ENCODE measurements around the gene ENTPD7. TPM values are rescaled to one million over a fixed set of nuclear protein-coding genes. Genes with fewer than 3 reads are reported as not detected.

ENTPD7 gene
- total RNA-seq = 1 to 10 TPM; 5.8 to 5.9 TPM

DNA sequence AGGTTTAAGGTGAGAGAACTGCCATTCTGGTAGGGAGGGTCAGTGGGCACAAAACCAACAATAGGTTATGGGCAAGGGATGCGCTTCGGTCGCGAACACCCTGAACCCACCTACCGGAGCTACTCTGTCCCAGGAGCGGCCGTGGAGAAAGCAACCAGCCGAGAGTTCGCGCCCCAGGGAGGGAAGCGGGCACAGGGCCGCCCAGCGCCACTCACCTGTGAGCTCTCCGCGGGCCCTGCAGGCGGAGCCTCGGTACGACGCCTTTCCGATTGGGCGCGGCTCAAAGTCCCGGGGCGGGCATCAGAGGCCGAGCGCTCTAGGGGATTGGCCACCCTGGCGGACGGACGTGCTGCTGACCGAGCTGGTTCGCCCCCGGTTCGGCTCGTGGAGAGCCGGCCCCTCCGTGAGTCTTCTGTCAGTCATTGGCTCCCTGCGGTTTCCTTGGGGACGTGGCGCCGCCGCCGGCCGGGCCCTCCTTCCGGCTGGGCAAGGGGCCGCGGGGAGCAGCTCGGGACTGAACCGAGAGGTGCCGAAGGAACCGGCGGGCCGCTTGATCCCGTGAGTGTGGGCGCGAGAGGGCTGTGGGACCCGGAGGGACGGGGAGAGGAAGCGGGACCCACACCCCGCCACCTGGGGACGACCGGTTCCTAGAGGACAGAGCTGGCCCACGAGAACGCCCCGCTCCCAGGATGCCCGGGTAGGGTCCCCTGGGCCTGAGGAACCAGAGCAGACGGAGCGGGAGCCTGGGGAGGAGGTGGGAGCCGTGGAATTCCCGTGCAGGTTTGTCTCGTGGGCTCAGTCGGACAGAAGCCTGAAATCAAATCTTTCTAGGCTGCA lies at the start of gene ENTPD7:
TSS of gene ENTPD7 (plus strand) at position 479 of the 837 bp plus-strand sequence. CDS start 448 bp downstream, outside the sequence.
- ChIA-PET CTCF (interaction anchor here (1.0 to 1.6 kb wide), 3 partner anchors 11 to 43 kb away, joined by 3 read pairs; no protein-coding TSS in a partner anchor), POLR2A (interaction anchor here (0.8 to 1.0 kb wide), 2 partner anchors 39 to 73 kb away, joined by 3 read pairs; partner anchors contain the start of gene SLC25A28)
- H3K4me1 Mint-ChIP-seq = peaks cover 22% of the 10 kb centered on the region
- H3K27ac Mint-ChIP-seq = peak within 1 kb of the TSS; percentile 85
- H3K27me3 Mint-ChIP-seq = peaks cover 24% of the 10 kb centered on the region
- peak; percentile 92 for DNase-seq
- H3K36me3 Mint-ChIP-seq (ENCODE audit: low read depth) = peaks cover 2% of the 10 kb centered on the region
- no peaks in the 10 kb centered on the region for H3K9me3 Mint-ChIP-seq
- peak within 1 kb of the TSS; percentile 78 for H3K4me3 Mint-ChIP-seq

DNA sequence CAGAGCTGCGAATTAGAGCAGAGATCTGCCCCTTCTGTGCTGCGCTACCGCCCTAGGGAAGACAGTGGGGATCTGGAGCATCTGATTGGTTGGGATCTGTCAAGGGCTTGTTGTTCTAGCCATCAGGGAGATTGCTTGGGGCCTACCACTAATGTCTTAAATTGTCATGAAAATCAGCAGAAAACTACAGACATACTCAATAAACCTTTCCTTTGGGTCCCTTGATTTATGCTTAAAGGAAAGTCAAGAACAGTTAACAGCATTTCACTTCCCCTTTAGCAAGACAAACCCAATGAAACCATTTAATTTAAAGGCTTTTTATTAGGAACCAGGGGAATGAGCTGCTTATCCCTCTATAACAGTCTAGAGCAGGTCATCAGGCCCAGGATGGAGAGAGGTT lies 49.1 kb upstream of the ENTPD7 start:
- Mint-ChIP-seq H3K36me3 (ENCODE audit: low read depth) (peaks cover 28% of the 10 kb centered on the region), H3K4me1 (peaks cover 19% of the 10 kb centered on the region), H3K27me3 (no peaks in the 10 kb centered on the region), H3K4me3 (no peak overlapping the region), H3K9me3 (no peaks in the 10 kb centered on the region), H3K27ac (no peak overlapping the region)
- POLR2A ChIA-PET = no interaction called here
- no peak for DNase-seq
- CTCF ChIA-PET = interaction anchor here (1.7 kb wide), 1 partner anchor 8 kb away, joined by 5 read pairs; no protein-coding TSS in a partner anchor

DNA sequence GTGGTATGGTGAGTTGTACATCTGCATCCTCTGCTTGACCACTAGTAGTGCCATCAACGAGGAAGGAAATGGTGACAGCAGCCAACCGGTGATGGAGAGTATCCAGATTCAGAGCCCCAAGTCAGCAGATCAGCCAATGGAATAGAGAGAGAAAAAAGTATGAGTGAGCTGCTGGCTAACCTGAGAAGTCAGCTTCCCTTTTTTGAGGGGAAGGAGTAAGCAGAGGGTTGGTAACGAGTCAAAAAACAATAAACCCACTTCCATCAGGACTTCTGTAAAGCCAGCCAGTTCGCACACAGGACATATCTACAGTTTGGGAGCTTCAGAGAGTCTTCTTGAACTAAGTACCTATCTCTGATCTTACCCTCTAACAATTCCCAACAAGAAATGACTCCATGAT lies 48.0 kb upstream of the ENTPD7 start:
- no peak overlapping the region for H3K4me3 Mint-ChIP-seq
- H3K4me1 Mint-ChIP-seq = peaks cover 28% of the 10 kb centered on the region
- H3K27me3 Mint-ChIP-seq = no peaks in the 10 kb centered on the region
- peaks cover 38% of the 10 kb centered on the region for H3K36me3 Mint-ChIP-seq (ENCODE audit: low read depth)
- H3K9me3 Mint-ChIP-seq = no peaks in the 10 kb centered on the region
- POLR2A ChIA-PET = no interaction called here
- no peak overlapping the region for H3K27ac Mint-ChIP-seq
- CTCF ChIA-PET = interaction anchor here (0.8 to 2.0 kb wide), 3 partner anchors 9 to 15 kb away, joined by 3 to 6 read pairs (median 4); partner anchors contain the start of gene SLC25A28
- DNase-seq = no peak

DNA sequence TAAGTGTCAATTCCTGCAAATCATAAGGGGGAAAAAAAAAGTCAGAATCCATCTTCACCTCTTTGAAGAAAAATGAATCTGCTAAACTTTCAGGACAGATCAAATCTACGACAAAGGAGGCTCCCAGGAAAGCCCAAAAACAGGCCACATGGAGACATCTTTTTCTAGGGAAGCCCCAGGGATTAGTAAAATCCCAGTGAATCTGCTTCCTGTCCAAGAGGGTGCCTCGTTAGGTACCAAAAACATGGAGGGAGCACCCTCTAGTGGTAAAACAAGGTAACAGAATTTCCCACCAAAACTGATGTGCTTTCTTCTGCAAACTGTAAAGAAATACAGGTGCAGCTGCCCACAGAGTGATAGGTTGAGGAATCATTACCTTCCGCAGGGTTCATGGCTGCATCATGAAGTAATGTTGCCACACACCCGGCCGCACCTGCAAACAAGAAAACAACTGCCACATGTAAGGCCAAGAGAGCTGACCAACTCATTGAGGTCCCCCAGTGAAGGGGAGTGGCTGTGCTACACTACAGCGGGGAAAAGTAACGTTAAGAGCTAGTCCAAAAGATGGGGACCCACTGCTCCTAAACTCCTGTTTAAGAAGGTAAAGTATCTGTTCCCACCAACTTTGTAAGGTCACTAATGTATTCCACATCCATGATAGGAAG lies 47.0 kb upstream of the ENTPD7 start:
- ChIA-PET POLR2A (no interaction called here), CTCF (interaction anchor here (0.8 to 2.0 kb wide), 3 partner anchors 8 to 16 kb away, joined by 3 to 6 read pairs (median 4); partner anchors contain the start of gene SLC25A28)
- Mint-ChIP-seq H3K36me3 (ENCODE audit: low read depth) (peaks cover 38% of the 10 kb centered on the region), H3K9me3 (no peaks in the 10 kb centered on the region), H3K4me1 (peaks cover 37% of the 10 kb centered on the region), H3K4me3 (no peak overlapping the region), H3K27me3 (no peaks in the 10 kb centered on the region), H3K27ac (no peak overlapping the region)
- DNase-seq = peak; percentile 59

- no peaks in the 10 kb centered on the region for H3K27me3 Mint-ChIP-seq
- H3K4me3 Mint-ChIP-seq = no peak overlapping the region
- peaks cover 56% of the 10 kb centered on the region for H3K4me1 Mint-ChIP-seq
- CTCF ChIA-PET = interaction anchor here (0.6 to 1.7 kb wide), 5 partner anchors 9 to 185 kb away, joined by 3 to 5 read pairs (median 4); partner anchors contain the start of gene GOT1
- POLR2A ChIA-PET = interaction anchor here (0.6 kb wide), 1 partner anchor 115 kb away, joined by 4 read pairs; no protein-coding TSS in a partner anchor
- no peaks in the 10 kb centered on the region for H3K9me3 Mint-ChIP-seq
- peak overlapping the region; percentile 47 for H3K27ac Mint-ChIP-seq
- DNase-seq = no peak
- H3K36me3 Mint-ChIP-seq (ENCODE audit: low read depth) = peaks cover 36% of the 10 kb centered on the region
These were observed 43.9 kb upstream of the ENTPD7 start for GRCh38 chr10:99615426-99615825.

DNA sequence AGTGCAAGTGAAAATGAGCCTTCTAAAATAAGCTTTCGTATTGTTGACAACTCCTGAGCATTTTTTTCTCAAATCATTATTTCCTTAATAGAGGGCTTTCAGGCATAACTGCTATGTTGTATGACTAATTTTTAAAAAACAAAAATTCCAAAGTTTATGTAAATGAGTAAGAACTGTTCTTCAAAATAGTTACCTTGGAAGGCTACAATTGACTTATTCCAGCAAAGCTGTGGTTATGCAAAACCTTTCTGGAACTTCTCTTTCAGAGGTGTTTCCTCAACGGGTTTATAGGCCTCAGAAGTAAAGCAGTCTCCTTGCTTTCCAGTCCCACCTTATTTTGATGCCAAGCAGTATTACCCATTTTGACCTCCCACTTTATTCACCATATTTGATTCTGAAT lies 41.6 kb upstream of the ENTPD7 start:
- ChIA-PET CTCF (no interaction called here), POLR2A (no interaction called here)
- Mint-ChIP-seq H3K36me3 (ENCODE audit: low read depth) (peaks cover 21% of the 10 kb centered on the region), H3K9me3 (no peaks in the 10 kb centered on the region), H3K27ac (no peak overlapping the region), H3K4me1 (peaks cover 57% of the 10 kb centered on the region), H3K27me3 (no peaks in the 10 kb centered on the region), H3K4me3 (peak overlapping the region; percentile 77)
- DNase-seq = no peak

DNA sequence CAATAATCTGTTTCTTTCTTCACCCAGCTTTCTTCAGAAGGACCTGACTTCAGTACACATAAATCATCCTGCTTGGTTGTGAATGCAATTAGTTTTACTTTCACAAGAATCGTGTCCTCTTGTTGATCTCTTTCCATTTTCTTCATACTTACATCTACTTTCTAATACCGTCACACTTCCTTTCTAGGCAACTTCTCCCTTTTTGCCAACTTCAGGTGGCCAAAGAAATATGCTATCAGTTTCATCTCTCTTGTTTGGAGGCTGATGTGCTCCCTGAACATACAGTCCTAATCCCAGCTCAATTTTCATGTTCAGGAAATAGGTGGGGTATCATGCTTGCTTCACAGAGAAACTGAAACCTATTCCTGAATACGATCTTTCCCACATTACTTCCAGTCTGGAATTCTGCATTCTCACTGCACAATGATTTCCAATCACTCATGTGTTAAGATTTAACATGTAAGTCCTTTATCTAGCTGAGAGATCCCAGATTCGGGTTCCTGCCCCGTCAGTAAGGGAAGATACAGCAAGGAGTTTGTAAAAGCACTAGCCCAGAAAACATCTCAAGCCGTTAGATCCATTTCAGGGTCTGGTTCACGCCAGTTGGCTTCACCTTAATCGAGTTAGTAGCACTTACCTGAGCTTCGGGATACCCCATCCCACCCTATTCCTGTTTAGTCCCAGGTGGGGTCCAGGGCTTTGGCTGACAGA lies 40.1 kb upstream of the ENTPD7 start:
- Mint-ChIP-seq H3K36me3 (ENCODE audit: low read depth) (peaks cover 21% of the 10 kb centered on the region), H3K9me3 (no peaks in the 10 kb centered on the region), H3K27ac (peak overlapping the region; percentile 92), H3K27me3 (no peaks in the 10 kb centered on the region), H3K4me3 (peak overlapping the region; percentile 77), H3K4me1 (peaks cover 52% of the 10 kb centered on the region)
- DNase-seq = peak; percentile 11
- CTCF ChIA-PET = interaction anchor here (1.0 to 1.2 kb wide), 2 partner anchors 9 to 16 kb away, joined by 3 to 5 read pairs; no protein-coding TSS in a partner anchor
- POLR2A ChIA-PET = interaction anchor here (0.5 kb wide), 1 partner anchor 916 kb away, joined by 3 read pairs; the partner anchor contains the start of gene HIF1AN

- H3K4me3 Mint-ChIP-seq = peak within 1 kb of the TSS; percentile 84
- peak within 1 kb of the TSS; percentile 96 for H3K27ac Mint-ChIP-seq
- no peaks in the 10 kb centered on the region for H3K27me3 Mint-ChIP-seq
- CTCF ChIA-PET = interaction anchor here (1.0 to 1.1 kb wide), 2 partner anchors 8 to 17 kb away, joined by 3 read pairs; no protein-coding TSS in a partner anchor
- POLR2A ChIA-PET = interaction anchor here (1.0 kb wide), 1 partner anchor 39 kb away, joined by 3 read pairs; the partner anchor contains the start of gene ENTPD7
- no peaks in the 10 kb centered on the region for H3K9me3 Mint-ChIP-seq
- DNase-seq = peak; percentile 41
- H3K4me1 Mint-ChIP-seq = peaks cover 52% of the 10 kb centered on the region
- H3K36me3 Mint-ChIP-seq (ENCODE audit: low read depth) = peaks cover 21% of the 10 kb centered on the region
These were observed 39.2 kb upstream of the ENTPD7 start, which contains the start of gene SLC25A28 for GRCh38 chr10:99619851-99620710. Gene SLC25A28, minus strand, starts transcription at chr10:99620439. Its CDS starts 104 bp downstream, at chr10:99620335.

DNA sequence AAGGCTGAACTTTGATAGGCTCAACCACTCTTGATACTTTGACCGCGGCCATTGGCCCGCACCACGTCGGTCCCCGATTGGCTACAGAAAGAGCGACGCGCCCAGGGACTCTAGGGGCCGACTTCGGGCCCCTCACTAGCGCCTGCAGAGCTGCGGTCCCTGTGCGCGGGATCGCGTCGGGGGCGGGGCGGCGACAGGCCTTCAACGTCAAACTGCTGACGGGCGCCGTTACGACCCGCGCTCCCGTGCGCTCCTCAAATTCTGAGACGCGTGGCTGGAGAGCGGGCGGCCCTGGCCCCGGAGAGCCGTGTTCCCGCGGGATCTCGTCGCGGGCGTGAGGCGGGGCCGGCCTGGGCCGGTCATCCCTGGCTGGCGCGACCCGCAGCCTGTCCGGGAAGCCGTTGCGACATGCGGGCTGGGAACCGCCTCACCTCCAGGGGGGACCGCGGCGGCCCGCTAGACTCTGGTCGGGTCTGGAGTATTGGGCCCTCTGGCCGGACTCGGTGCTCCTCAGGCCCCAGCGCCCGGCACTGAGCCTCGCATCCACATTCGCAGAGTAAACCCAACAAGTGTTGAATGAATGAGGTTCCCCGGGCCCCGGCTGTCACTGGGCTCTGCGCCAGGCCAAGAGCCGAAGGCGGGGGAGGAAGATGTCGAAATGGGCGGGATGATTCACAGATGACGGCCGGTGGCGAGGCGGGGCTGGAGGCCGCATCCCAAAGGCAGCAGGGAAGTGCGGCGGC lies 38.4 kb upstream of the ENTPD7 start:
- DNase-seq = peak; percentile 96

DNA sequence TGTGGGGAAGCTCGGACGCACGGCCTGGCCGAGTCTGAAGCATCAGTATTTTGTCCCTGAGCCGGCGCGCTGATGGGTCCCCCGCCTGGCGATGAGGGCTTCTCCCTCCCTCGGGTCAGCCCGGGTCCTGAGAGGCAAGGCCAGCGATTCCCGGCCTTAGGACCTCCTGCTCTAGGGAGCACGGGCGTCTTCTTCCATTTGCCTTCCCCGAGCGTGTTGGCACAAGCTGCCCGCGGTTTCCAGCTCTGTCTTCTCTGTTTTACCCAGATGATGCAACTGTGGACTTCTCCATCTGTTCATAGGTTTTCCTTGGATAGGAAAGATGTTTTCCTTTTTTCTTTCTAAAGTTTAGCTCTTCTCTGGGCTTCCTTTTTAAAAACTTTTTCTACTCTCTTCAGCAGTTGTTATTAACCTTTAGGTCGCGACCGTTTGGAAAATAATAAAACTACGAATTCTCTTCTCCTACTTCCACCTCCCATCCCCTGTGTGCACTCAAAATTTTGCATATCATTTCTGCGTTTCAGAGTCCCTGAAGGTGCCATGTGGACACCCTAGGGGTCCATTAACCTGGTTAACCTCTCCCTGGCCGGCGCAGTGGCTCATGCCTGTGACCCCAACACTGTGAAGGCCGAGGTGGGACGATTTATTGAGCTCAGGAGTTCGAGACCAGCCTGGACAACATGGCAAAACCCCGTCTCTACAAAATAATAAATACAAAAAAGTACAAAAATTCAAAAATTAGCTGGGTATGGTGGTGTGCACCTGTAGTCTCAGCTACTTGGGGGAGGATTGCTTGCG lies 37.7 kb upstream of the ENTPD7 start:
- Mint-ChIP-seq H3K36me3 (ENCODE audit: low read depth) (peaks cover 11% of the 10 kb centered on the region), H3K4me3 (peak overlapping the region; percentile 84), H3K4me1 (peaks cover 40% of the 10 kb centered on the region), H3K27me3 (peaks cover 2% of the 10 kb centered on the region), H3K9me3 (no peaks in the 10 kb centered on the region), H3K27ac (peak overlapping the region; percentile 96)
- ChIA-PET POLR2A (interaction anchor here (0.5 kb wide), 1 partner anchor 217 kb away, joined by 4 read pairs; no protein-coding TSS in a partner anchor), CTCF (interaction anchor here (1.0 to 1.1 kb wide), 2 partner anchors 10 to 11 kb away, joined by 3 read pairs; no protein-coding TSS in a partner anchor)
- DNase-seq = no peak

More for the DNA sequence above, 38.4 kb upstream of the ENTPD7 start:
- Mint-ChIP-seq H3K36me3 (ENCODE audit: low read depth) (peaks cover 14% of the 10 kb centered on the region), H3K4me1 (peaks cover 46% of the 10 kb centered on the region), H3K27ac (peak overlapping the region; percentile 96), H3K9me3 (no peaks in the 10 kb centered on the region), H3K27me3 (peaks cover under 1% of the 10 kb centered on the region), H3K4me3 (peak overlapping the region; percentile 84)
- ChIA-PET CTCF (interaction anchor here (1.1 kb wide), 1 partner anchor 9 kb away, joined by 3 read pairs; no protein-coding TSS in a partner anchor), POLR2A (interaction anchor here (0.5 to 1.0 kb wide), 4 partner anchors 38 to 216 kb away, joined by 3 to 4 read pairs (median 3); partner anchors contain the start of gene ENTPD7)

Measured in activated CD4-positive, alpha-beta T cell treated with anti-CD3 and anti-CD28 coated beads, Interleukin-2, amount 10 ng/mL, durations not matched to agents 7 days and 5 days (primary cell).